Type B pancreatic cell (in vitro differentiated cells): ENCODE measurements around the gene SMAD3. TPM values are rescaled to one million over a fixed set of nuclear protein-coding genes. Genes with fewer than 3 reads are reported as not detected.

Experiments used
- DNase-seq: peaks from one replicate; pipeline ENCODE4 v3.0.0; 2021; ENCODE audit warnings: mixed read lengths; ENCODE audit not compliant: unreplicated experiment; ENCODE audit errors: extremely low spot score
- H3K27ac Mint-ChIP-seq: 2 replicates; pipeline ENCODE4 v1.8.0; 2021; ENCODE audit warnings: mild to moderate bottlenecking, mixed read lengths
- H3K27me3 Mint-ChIP-seq: 2 replicates; pipeline ENCODE4 v1.8.0; 2021; ENCODE audit warnings: mixed read lengths
- H3K36me3 Mint-ChIP-seq: 2 replicates; pipeline ENCODE4 v1.8.0; 2021; ENCODE audit warnings: mixed read lengths
- H3K4me1 Mint-ChIP-seq: one replicate; pipeline ENCODE4 v1.8.0; 2021; ENCODE audit warnings: mixed read lengths; ENCODE audit not compliant: unreplicated experiment
- H3K4me3 Mint-ChIP-seq: 2 replicates; pipeline ENCODE4 v1.8.0; 2021; ENCODE audit warnings: mild to moderate bottlenecking, mixed read lengths
- H3K9me3 Mint-ChIP-seq: 2 replicates; pipeline ENCODE4 v1.8.0; 2021; ENCODE audit warnings: mixed read lengths
- CTCF ChIP-seq: fragments of 200-600 bp; sonication (generic); conservative IDR thresholded peaks from 2 replicates; pipeline ENCODE4 v1.5.0; 2021; ENCODE audit warnings: antibody characterized with exemption, mild to moderate bottlenecking
- total RNA-seq: library from RNA; stranded (reverse); gene quantifications from 2 replicates; pipeline ENCODE4 v1.2.1, GENCODE V29; 2021; ENCODE audit warnings: low replicate concordance

SMAD3 gene
- total RNA-seq, 1 donor from 2014 or later, result 52.0 TPM

GRCh38 chr15:67117370-67117769 is 52.0 kb downstream of the SMAD3 start:
- Mint-ChIP-seq H3K4me1 (peaks cover 75% of the 10 kb centered on the region), H3K9me3 (no peaks in the 10 kb centered on the region), H3K27ac (no peak overlapping the region), H3K27me3 (no peaks in the 10 kb centered on the region), H3K36me3 (peaks cover 28% of the 10 kb centered on the region), H3K4me3 (no peak overlapping the region)
- TF ChIP-seq CTCF, result no peak
- DNase-seq, result no peak

- H3K4me3 Mint-ChIP-seq, result no peak overlapping the region
- no peaks in the 10 kb centered on the region for H3K27me3 Mint-ChIP-seq
- TF ChIP-seq CTCF, result no peak
- H3K36me3 Mint-ChIP-seq, result peaks cover 22% of the 10 kb centered on the region
- peaks cover 71% of the 10 kb centered on the region for H3K4me1 Mint-ChIP-seq
- H3K9me3 Mint-ChIP-seq, result no peaks in the 10 kb centered on the region
- H3K27ac Mint-ChIP-seq, result peak overlapping the region; percentile 1
- DNase-seq, result no peak
Observed at GRCh38 chr15:67118808-67119207, 53.4 kb downstream of the SMAD3 start.

- Mint-ChIP-seq H3K27me3 (no peaks in the 10 kb centered on the region), H3K4me3 (no peak overlapping the region), H3K4me1 (peaks cover 73% of the 10 kb centered on the region), H3K27ac (peak overlapping the region; percentile 1), H3K9me3 (no peaks in the 10 kb centered on the region), H3K36me3 (peaks cover 19% of the 10 kb centered on the region)
- TF ChIP-seq CTCF, result no peak
- DNase-seq, result no peak
Observed at GRCh38 chr15:67119238-67119846, 53.9 kb downstream of the SMAD3 start.

GRCh38 chr15:67120009-67120838 is 54.8 kb downstream of the SMAD3 start:
- H3K4me1 Mint-ChIP-seq, result peaks cover 73% of the 10 kb centered on the region
- H3K36me3 Mint-ChIP-seq, result peaks cover 20% of the 10 kb centered on the region
- H3K9me3 Mint-ChIP-seq, result no peaks in the 10 kb centered on the region
- peak overlapping the region; percentile 63 for H3K27ac Mint-ChIP-seq
- H3K27me3 Mint-ChIP-seq, result no peaks in the 10 kb centered on the region
- no peak for DNase-seq
- no peak for TF ChIP-seq CTCF
- peak overlapping the region; percentile 58 for H3K4me3 Mint-ChIP-seq

GRCh38 chr15:67120839-67121643 is 55.6 kb downstream of the SMAD3 start:
- DNase-seq, result no peak
- peak overlapping the region; percentile 63 for H3K27ac Mint-ChIP-seq
- H3K27me3 Mint-ChIP-seq, result no peaks in the 10 kb centered on the region
- H3K4me1 Mint-ChIP-seq, result peaks cover 76% of the 10 kb centered on the region
- peak overlapping the region; percentile 58 for H3K4me3 Mint-ChIP-seq
- peaks cover 19% of the 10 kb centered on the region for H3K36me3 Mint-ChIP-seq
- TF ChIP-seq CTCF, result no peak
- H3K9me3 Mint-ChIP-seq, result no peaks in the 10 kb centered on the region
